C4-2B (cell line): ENCODE data around the gene NMNAT2.

Experiments
- CTCF ChIP-seq: fragments of 450-650 bp; conservative IDR thresholded peaks from 2 replicates; pipeline ENCODE4 v1.5.1; 2017; ENCODE audit warnings: mild to moderate bottlenecking
- ZFX ChIP-seq: fragments of 450-650 bp; IDR thresholded peaks from 2 replicates; pipeline ENCODE4 v1.6.1; 2017

- TF ChIP-seq CTCF (no peak), ZFX (no peak)
Observed at GRCh38 chr1:183356534-183357182, 61.5 kb downstream of the NMNAT2 start.
